GM21528 (cell line): ENCODE measurements around the gene MIPOL1.

Source experiments
- ATAC-seq: cut with Tn5 transposase; IDR thresholded peaks from one replicate; pipeline ENCODE4 v1.9.1; 2021; ENCODE audit warnings: mild to moderate bottlenecking, moderate library complexity; ENCODE audit not compliant: unreplicated experiment, low FRiP score

MIPOL1 gene

DNA sequence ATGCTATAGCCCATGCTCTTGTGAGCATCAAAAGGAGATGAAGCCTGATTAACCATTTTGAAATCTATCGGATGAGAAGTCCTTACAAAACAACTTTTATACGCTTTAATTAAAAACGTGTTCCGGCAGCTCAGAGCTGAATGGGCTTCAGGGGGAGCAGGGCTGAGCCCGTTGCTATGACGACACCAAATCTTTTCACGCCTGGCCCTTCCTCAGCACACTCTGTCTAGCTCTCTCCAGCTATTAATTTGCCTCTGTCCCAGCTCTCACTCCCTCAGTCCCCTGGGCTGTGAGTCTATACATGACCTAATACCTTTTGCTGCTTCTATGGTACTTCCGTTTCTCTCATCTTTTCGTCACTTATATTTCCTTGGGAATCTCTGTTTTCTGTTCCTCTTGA, 381.5 kb downstream of the MIPOL1 start:
- no peak for ATAC-seq

DNA sequence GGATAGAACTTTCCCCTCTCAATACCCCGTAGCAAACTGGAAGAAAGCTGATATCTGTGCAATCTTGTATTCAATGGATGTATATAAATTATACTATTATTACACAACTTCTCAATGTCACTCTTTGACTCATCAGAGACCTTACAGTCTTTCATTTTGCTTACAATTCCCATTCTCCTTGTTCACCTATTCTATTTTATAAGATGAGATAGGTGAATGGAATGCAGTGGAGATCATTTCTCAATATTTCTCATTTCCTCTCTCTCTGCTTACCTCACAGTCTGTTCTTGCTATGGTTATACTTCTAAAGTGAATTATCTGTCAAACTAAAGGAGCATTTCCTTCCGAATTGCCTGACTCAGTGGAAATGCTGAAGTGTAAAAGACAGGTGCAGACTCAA, 382.4 kb downstream of the MIPOL1 start:
- no peak for ATAC-seq

DNA sequence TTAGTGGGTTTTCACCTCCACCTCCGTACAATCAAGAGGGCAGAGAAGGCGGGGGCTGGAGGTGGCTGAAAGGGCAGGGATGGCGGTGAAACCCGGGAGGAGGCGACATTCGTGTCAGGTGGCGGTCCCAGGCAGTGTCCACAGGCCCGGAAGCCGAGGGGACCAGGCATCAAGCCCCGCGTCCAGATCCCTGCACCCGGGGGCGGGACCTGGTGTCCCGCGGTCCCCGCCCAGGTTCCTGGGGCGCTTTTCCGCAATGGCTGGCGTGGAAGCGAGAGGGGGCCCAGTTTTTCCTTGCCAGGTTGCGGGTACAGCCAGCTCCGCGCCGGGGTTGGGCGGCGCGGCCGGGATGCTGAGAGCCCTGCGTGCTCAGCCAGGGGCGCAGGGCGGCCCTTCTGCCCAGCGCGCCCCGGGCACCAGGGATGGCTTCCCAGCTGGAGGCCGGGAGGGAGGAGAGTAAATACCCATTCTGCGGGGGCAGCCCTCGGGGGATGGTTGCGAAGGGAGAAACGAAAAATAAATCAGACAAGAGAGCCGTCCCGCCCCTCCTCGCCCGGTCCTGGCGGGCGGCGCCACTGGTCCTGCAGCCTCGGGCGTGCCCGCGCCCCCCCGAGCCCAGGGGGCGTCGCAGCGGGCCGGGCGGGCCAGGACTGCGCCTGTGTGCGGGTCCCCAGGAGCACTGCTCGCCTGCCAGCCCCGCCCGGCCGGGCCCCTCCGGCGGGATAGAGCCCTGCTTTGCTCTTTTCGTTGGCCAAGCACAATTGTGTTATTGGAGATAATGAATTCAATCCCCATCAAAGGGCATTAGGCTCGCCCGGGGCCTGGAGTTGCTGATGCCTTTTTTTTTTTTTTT, 385.8 kb downstream of the MIPOL1 start:
- ATAC-seq, result no peak

DNA sequence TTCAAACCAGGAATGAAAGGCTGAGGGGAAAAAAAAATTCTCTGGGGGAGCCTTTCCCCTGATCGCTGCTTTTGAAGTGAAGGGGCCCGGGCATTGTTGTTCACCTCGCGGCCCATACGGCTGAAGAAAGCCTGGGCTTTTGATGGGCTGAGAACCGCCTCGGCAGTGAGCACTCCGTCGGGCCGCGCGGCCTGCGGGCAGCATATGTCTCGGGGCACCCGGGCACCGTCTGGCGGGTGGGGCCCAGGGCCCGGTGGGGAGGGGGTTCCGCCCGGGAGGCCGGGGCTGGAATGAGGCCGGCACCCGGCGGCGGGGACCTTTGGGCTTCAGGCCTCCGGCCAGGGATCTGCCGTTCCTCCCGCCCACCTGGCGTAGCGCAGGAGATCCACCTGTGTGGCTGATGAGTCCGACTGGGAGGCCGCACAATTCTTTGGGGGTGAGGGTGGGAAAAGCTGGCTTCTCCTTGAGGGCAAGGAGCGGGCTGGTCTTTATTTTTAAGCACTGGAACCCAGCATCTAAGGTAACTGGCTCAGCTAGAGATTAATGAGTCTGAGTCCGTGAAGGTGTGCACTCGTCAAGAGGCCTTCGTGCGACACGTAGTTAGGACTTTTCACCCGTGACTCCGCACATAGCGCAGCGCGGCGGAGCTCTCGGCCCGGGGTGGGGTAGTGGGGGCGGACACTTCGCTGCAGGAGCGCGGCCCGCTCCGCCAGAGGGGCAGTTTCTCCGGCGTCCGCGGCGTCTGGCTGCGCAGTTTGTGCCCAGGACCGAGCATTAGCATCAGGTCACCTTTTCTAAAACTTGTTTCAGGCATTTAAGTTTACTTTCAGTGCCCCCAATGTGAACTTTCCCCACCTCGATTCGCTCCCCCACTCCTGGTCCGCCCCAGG, 386.7 kb downstream of the MIPOL1 start:
- no peak for ATAC-seq

DNA sequence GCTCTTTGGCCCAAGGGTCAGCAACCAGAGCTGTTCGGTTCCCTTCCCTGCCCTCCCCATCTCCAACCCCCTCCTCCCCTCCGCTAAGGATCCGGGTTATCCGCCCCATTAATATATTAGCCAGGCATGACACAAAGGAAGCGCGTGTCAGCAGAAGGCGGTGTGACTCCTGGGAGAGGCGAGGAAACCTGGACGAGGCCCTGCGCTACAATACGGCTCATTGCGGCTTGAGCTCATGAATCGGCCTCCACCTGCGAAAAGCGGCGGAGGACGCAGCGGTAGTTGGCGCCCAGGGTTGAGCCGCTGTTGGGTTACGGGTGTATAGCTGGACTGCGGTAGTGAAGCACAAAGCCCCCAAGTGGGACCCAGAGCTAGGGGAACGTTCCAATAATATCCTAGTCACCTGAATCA, 387.4 kb downstream of the MIPOL1 start:
- ATAC-seq, result no peak

DNA sequence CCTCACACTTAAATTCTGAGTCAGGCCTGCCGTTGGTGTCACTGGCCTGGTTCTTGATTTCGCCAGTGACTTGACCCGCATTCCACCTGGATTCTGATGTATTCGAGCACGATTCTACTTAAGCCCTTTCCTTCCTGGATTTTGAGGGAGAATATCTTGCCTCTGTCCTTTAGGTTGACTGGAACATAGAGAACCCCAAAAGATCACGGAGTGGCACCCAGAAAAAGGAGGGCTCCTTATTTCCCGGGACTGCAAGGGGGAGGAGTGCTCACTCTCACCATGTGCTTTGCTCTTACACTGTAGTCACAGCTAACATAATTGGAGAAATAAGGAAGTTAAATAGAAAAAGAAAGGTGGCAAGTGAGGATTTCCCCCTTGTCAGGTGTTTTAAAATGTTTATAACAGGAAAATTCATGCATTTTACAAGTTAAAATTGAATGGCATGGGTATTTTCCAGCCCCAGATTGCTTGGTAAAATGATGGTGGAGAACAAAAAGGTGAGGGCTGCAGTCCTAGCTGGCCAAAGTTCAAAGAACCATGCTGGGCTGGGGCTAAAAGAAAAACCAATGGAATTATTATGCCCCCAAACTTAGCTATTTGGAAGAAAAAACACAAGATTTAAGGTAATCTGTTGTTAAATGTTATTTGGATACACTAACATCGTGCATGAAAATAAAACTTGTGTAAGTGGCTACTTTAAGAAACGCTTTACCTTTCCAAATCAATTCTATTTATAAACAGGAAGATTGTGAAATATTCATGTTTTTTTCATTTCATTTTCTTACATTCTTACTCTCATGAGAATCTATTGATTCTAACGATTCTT, 388.4 kb downstream of the MIPOL1 start:
- no peak for ATAC-seq

DNA sequence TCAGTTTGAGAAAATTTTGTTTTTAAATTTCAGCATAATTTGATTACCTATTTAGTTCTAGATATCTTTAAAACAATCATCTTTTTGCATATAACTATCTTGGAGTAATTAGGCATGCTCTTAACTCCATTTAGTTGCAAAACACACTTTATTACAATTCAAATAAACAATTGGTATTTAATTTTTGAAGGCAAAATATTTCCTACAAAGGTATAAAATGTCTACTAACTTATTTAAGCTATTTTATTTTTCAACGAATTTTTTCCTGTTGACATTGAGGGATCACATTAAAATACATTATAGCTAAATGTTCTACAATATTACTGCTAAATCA, 389.0 kb downstream of the MIPOL1 start:
- ATAC-seq, result no peak

DNA sequence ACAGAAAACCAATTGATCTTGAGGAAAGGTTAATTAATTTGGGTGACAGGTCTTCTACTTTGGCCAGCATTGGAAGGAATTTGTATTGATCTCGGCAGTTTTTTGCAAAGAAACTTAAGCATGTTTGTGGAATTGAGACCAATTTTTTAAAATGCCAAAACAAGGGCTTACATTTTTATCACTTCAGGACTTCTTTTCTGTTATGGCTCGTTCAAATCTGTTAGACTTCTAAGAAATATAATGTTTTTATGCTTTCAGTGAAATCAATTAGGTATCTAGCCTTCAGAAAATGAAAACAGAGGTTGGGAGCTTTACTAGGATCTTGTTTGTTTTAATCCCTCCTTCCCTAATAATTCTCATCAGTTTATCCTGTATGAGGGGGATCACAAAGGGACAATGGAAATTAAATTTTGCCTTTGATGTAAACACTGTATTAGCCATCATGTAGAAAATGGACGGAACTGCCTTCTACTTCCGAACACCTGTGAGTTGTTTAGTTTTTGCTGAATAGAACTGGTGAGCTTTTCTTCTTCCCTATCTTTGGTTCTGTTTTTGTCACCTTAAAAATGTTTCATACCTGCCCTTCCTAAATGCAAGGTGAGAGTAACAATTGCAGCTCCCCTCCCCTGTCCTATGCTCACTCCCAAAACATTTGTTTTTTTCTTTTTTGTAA, 389.5 kb downstream of the MIPOL1 start:
- ATAC-seq, result no peak

DNA sequence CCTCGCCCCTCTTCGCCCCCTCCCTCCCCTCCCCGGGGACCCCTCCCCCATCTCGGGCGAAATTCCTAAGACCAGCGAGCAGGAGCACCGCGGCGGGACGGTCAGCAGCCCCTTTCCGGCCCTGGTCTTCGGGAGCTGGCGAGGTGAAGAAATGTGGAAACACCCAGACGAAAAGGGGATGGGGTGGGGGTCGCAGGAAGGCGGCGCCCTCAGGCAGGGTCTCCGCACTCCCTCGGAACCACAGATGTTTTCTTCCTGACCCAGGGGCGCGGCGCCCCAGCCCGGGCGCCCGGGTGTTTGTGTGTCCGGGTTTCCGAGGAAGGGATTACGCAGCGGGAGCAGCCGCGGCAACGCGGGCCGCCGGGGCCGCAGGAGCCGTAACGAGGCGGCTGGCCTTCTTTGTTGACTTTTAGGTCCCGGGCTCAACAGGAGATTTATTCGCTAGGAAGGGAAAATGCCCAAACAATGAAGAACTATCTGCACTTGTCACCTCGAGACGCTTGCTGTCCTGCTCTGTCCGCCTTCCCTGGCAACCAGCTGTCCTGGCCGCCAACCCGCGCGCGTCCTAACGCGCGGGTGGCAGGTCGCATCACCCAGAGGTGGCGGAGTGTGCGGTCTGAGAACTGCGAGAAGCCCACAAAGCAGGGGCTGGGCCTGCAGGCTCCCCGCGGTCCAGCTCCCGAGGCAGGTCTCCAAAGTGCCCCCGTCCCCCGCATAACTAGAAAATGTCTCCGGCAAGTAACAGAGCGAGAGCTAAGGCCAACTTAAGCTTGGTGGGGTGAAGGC, 390.3 kb downstream of the MIPOL1 start:
- ATAC-seq, result no peak

DNA sequence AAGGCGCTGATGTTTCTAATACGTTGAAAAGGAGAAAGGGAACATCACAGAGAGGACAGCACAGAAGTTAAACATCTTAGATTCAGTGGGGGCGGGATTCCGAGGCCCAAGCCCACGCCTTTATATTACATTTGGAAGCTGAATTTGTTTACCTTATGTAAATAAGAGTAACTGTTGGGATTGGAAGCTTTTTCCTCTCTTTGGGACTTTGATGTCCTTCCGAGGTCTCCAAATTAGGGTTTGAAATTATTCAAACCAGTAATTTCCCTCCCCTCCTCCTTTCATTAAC, 390.9 kb downstream of the MIPOL1 start:
- ATAC-seq, result no peak

DNA sequence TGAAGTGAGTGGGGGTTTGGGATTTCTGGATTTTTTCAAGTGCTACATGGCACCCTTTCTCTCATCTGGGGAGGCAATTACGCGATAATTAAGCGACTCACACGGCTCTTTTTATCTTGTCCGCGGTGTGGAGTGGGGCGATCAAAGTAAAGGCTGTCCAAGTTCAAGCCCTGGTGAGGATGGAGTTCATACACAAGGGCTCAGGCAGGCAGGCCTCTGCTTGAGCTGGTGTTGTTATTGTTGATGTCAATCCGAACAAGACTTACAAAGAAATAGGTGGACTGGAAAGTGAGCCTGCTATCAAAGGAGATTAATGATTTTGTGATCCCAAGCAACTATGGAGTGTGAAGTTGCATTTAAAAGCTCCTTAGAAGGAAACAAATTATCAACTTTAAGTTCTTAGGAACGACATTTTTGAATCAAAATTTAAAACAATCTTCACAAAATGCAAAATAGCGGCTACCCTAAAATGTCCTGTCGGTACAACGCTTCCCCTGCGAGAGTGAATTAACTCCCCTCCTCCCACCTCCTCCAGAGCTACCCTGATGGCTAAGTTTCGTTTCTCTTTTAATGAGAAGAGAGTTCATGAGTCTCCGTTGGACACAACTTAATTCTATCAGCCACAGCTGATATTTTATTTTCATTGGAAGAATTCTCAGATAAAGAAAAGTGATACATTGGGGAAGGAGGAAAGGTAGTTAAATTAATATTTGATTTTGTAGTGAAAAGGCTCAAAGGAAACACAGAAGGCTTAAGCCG, 391.4 kb downstream of the MIPOL1 start:
- no peak for ATAC-seq

DNA sequence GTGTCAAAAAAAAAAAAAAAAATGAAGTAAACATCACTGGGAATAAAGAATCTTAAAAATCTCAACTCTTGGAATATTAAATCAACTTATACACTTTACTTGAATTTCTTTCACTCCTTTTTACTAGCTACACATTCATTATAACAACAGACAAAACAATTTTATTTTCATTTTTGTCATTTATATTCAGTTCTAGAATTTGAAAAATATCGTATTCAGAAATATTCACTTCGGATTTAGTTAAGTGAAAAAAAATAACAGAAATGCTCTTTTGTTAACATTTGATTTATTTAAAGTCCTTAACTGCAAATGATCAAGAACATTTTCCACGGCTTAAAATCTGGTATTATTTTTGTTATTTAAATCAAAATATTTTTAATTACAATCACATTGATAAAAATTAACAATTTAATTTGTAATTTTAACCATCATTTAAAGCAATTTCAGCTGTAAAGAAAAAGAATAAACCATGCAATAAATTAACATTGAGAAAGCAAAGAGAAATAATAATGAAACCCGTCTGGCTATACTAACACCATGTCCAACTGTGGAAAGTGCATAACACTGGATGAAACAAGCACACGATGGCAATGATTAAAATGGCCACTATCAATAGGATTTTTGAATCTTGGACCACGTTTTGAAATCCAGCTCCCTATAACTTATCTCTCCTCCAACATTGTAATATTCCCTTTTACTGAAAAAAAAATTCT, 392.1 kb downstream of the MIPOL1 start:
- no peak for ATAC-seq

DNA sequence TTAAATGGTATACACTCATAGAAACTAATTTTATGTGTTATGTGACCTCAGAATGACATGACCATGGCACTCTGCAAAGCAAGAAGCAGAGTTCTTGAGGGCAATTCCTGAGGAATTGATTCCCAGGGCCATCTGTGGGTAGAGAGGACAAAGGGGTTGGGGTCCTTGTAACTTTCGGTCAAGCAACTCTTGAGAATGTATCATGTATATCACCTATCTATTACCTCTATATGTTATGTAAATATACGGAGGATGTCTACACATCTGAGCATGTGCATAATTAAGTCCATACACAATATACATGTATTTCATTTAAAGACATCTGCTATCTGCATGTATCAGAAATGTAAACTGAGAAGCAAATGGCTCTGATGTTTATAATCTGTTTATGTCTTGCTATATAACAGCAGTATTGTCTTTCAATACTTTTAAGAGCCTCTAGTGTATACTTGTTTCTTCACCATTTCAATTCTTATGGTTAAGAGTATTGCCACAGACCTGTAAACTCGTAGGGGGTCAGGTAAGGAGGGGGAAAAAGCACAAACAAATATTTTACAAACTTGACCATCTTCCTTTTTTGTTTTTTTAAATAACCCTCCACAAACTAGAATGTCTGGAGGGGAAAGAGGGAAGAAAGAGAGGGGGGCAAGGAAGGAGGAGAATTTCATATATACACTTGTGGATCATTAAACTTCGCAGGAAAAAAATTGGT, 392.8 kb downstream of the MIPOL1 start:
- ATAC-seq, result no peak

DNA sequence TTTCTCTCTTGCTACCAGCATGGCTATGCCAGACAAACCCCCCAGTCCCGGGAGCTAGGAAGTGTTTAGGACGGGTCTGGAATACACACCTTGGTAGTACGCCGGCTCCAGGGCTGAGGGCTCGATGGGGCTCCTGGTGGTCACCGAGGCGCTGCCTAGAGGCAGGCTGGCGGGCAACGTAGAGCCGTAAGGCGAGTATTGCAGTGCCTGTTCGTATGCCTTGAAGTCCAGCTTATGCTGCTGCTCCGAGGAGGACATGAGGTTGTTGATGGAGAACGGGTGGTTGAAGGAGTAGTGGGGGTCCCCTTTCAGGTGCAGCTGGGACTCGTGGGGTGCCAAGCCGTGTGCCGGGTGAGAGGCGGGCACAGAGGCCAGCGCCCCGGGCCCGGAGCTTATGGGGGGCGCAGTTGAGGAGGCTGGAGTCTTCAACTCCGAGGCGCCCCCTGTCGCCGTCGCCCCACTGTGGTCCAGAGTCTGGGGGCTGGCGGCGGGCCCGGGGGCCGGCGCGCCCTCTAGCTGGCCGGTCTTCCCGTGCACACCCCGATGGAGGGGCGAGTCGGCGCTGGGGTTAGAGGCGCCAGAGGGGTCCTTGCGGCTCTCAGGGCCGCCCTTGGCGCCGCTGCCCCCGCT, 393.7 kb downstream of the MIPOL1 start:
- no peak for ATAC-seq

DNA sequence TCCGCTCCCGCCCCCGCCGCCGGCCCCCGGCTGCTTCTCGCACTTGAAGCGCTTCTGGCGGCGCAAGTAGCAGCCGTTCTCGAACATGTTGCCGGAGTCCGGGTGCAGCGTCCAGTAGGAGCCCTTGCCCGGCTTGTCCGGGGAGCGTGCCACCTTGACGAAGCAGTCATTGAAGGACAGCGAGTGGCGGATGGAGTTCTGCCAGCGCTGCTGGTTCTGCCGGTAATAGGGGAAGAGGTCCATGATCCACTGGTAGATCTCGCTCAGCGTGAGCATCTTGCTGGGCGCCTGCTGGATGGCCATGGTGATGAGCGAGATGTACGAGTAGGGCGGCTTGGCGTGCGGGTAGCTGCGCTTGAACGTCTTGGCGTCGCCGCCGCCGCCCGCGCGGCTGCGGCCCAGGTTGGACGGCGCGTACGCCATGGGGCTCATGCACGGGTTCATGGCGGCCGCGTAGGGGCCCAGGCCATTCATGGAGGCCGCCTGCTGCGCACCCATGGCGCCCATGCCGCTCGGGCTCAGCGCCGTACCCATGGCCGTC, 394.3 kb downstream of the MIPOL1 start:
- ATAC-seq, result no peak

DNA sequence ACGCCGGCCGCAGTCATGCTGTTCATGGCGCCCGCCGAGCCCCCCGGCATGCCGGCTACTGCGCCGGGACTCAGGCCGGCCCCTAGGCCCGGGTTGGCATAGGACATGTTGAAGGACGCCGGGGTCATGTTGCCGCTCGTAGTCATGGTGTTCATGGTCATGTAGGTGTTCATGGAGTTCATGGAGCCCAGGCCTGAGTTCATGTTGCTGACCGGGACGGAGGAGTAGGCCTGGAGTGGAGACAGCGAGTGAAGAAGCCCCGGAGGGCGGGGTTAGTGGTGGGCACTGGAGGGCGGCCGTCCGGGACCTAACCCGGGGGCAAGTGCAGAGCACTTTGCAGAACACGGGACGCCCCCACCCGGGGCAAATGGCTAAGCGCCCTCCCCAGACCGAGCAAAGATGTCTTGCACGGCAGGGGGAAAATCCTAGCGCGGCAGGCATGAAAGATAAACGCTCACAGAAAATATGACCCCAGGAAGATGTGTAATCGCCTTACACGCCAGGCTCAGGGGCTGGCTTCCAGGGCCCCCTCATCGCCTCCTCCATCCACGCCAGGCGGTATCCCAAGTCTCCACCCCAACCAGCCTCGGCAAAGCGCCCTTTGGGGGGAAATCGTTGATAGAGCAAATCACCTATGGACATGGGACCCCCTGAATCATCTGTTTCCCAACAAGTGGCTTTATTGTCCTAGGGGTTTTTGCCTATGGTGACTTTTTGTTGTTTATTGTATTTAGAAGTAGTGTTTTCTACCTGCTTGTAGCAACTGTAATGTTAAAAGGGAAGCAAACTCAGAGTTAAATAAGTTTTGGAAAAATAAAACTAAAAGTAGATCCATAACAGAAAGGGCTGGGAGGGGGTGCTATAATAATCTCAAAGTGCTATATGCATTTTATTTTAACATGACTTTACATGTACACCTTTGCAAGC, 395.0 kb downstream of the MIPOL1 start:
- ATAC-seq, result no peak
